NCI-H128 (cell line): Measurements from ENCODE around the gene CDNF.

Source experiments
- DNase-seq: peaks from one replicate; lab custom pipeline; 2025; ENCODE audit not compliant: unreplicated experiment; lab: John Stamatoyannopoulos, UW

The CDNF gene

GRCh38 chr10:14800397-14800796 lies 37.4 kb downstream of the CDNF start:
- DNase-seq = no peak

GRCh38 chr10:14798636-14799035 lies 39.2 kb downstream of the CDNF start:
- no peak for DNase-seq

- DNase-seq = no peak
These were observed 49.9 kb downstream of the CDNF start for GRCh38 chr10:14787938-14788337.

GRCh38 chr10:14784459-14785055 lies 53.3 kb downstream of the CDNF start:
- DNase-seq = no peak

GRCh38 chr10:14782691-14783363 lies 55.0 kb downstream of the CDNF start:
- no peak for DNase-seq

GRCh38 chr10:14781763-14782162 lies 56.1 kb downstream of the CDNF start:
- DNase-seq = no peak

GRCh38 chr10:14779001-14779651 lies 58.7 kb downstream of the CDNF start:
- DNase-seq = no peak

GRCh38 chr10:14776546-14776945 lies 61.3 kb downstream of the CDNF start:
- no peak for DNase-seq

- no peak for DNase-seq
These were observed 62.2 kb downstream of the CDNF start for GRCh38 chr10:14775656-14776055.

GRCh38 chr10:14774797-14775196 lies 63.0 kb downstream of the CDNF start, which contains the start of gene FAM107B:
Gene FAM107B, minus strand, starts transcription at chr10:14774897. Its CDS starts 234 bp downstream, at chr10:14774663.
- no peak for DNase-seq

GRCh38 chr10:14774214-14774580 lies 63.6 kb downstream of the CDNF start:
- no peak for DNase-seq

- DNase-seq = no peak
These were observed 64.2 kb downstream of the CDNF start for GRCh38 chr10:14773551-14774213.

GRCh38 chr10:14772399-14772798 lies 65.4 kb downstream of the CDNF start:
- DNase-seq = no peak

GRCh38 chr10:14770927-14771326 lies 66.9 kb downstream of the CDNF start:
- no peak for DNase-seq
